Activated naive CD4-positive, alpha-beta T cell treated with anti-CD3 and anti-CD28 coated beads, Interleukin-2, amount 10 ng/mL, durations not matched to agents 7 days and 5 days (primary cell): Measurements from ENCODE around the gene ENTREP1.
"Not testable (repeated sequence)": the region's sequence is repeated elsewhere in the genome, so short reads cannot be mapped to it uniquely, and the experiment has no call there.

ENCODE experiments used
- CTCF ChIA-PET: fragments of 350-600 bp; sonication (Branson Sonifier 250); formaldehyde crosslinking; loops from one replicate; lab custom pipeline; 2021; ENCODE audit warnings: antibody characterized with exemption; lab: Charles Lee
- DNase-seq: peaks from one replicate; pipeline ENCODE4 v3.0.0-alpha.2; 2020
- H3K27ac Mint-ChIP-seq: one replicate; pipeline ENCODE4 v1.8.0; 2021; ENCODE audit warnings: mild to moderate bottlenecking, moderate library complexity, mixed read lengths
- H3K27me3 Mint-ChIP-seq: one replicate; pipeline ENCODE4 v1.8.0; 2021; ENCODE audit warnings: mild to moderate bottlenecking, mixed read lengths
- H3K36me3 Mint-ChIP-seq: one replicate; pipeline ENCODE4 v1.8.0; 2021; ENCODE audit warnings: mixed read lengths
- H3K4me1 Mint-ChIP-seq: one replicate; pipeline ENCODE4 v1.8.0; 2021; ENCODE audit warnings: mixed read lengths
- H3K4me3 Mint-ChIP-seq: one replicate; pipeline ENCODE4 v1.8.0; 2021; ENCODE audit warnings: mild to moderate bottlenecking, moderate library complexity, mixed read lengths
- H3K9me3 Mint-ChIP-seq: one replicate; pipeline ENCODE4 v1.8.0; 2021; ENCODE audit warnings: mixed read lengths

ENTREP1 gene

DNA sequence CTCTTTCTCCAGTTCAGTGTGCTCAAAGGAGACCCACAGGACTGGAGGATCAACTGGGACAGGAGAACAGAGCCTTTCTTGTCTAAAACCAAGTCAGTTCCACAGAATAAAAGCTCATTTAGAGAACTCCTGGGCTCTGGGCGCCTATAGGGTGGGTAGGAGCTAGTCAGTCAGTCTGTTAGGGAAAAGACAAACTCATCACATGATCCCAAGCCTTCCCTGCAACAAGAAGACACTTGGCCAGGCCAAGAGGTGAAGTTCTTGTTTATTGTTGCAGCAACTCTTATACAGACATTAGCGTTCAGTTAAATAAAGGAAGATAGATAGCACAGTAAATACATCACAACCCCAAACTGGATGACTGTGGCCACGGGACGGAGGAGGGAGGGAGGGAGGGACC lies 102.3 kb downstream of the ENTREP1 start:
- Mint-ChIP-seq H3K27me3 (peaks cover 4% of the 10 kb centered on the region), H3K36me3 (no peaks in the 10 kb centered on the region), H3K27ac (no peak overlapping the region), H3K4me1 (no peaks in the 10 kb centered on the region), H3K9me3 (no peaks in the 10 kb centered on the region), H3K4me3 (no peak overlapping the region)
- CTCF ChIA-PET = no interaction called here
- DNase-seq = no peak

DNA sequence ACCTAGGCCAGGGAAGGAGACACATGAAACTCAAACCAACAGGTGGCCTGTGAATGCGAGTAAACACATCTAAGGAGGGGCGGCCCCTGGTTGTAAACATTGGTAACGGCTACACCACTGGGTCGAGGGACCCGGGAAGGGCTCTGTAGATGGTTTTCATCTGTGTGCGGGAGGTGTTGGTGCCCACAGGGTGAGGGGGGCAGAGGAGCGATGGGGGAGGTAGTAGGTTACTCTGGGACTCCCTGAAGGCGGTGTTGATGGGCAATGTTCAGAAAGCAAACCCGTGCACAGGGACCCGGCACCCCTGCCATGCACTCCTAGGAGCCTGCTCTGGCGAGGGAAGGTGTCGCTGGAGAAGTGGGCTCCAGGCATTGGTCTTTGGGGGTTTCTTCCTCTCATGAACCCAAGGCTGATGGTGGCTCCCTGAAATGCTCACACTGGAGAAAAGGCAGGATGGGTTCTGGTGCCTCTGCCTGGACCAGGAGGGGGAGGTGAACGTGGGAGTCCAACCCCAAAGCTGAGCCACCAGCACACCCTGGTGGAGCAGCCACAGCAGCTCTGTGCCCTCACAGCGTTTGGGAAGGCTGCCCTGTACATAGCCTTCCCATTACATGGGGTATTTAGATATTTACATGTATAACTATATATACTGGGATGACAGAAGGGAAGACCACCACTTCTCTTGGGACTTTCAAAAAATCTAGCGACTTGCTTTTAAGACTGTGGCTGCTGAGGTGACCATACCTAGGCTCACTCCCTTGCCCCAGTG lies 103.2 kb downstream of the ENTREP1 start:
- no peaks in the 10 kb centered on the region for H3K27me3 Mint-ChIP-seq
- H3K4me3 Mint-ChIP-seq = no peak overlapping the region
- H3K9me3 Mint-ChIP-seq = no peaks in the 10 kb centered on the region
- CTCF ChIA-PET = no interaction called here
- H3K36me3 Mint-ChIP-seq = no peaks in the 10 kb centered on the region
- H3K4me1 Mint-ChIP-seq = no peaks in the 10 kb centered on the region
- no peak for DNase-seq
- H3K27ac Mint-ChIP-seq = no peak overlapping the region

DNA sequence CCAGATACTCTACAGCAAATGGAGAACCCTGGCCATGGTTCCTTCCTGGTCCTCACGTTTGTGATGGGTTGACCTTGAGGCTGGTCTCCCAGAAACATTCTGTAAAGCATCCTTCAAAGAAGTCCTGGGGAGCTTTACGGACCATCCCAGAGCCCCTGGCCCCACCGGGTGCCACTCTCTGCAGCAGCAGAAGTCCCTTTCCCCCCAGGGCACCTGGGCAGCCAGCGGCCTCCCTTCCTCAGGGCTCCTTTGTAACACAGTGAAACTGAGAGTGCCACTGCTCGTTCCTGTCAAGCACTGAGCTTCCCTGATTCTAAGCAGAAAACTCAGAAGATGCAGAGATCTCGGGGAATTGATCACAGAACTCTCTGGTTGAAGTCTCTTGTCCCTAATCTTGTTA lies 104.3 kb downstream of the ENTREP1 start:
- no peaks in the 10 kb centered on the region for H3K36me3 Mint-ChIP-seq
- no peak overlapping the region for H3K4me3 Mint-ChIP-seq
- H3K4me1 Mint-ChIP-seq = no peaks in the 10 kb centered on the region
- DNase-seq = no peak
- no peak overlapping the region for H3K27ac Mint-ChIP-seq
- H3K27me3 Mint-ChIP-seq = no peaks in the 10 kb centered on the region
- CTCF ChIA-PET = no interaction called here
- no peaks in the 10 kb centered on the region for H3K9me3 Mint-ChIP-seq

DNA sequence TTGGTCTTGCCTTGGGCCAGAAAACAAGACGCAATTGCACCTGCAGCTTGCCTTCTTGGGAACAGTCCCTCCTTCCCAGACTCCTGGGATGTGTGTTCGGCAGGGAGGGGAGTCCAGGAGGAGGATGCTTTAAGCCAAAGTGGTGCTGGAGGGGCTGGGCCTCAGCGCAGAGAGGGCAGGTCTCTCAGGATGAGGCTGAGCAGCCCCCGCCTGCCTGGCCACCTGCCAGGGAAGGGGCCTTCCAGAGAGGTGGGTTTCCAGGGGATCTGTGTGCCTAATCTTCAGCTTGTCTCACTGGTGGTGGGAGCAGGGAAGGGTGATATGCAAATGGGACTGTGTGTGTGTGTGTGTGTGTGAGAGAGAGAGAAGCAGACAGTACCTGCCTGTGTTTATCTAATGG lies 105.2 kb downstream of the ENTREP1 start:
- Mint-ChIP-seq H3K4me1 (no peaks in the 10 kb centered on the region), H3K27ac (no peak overlapping the region), H3K36me3 (no peaks in the 10 kb centered on the region), H3K4me3 (no peak overlapping the region), H3K9me3 (no peaks in the 10 kb centered on the region), H3K27me3 (no peaks in the 10 kb centered on the region)
- CTCF ChIA-PET = interaction anchor here (1.3 kb wide), 1 partner anchor 681 kb away, joined by 3 read pairs; no protein-coding TSS in a partner anchor
- no peak for DNase-seq

DNA sequence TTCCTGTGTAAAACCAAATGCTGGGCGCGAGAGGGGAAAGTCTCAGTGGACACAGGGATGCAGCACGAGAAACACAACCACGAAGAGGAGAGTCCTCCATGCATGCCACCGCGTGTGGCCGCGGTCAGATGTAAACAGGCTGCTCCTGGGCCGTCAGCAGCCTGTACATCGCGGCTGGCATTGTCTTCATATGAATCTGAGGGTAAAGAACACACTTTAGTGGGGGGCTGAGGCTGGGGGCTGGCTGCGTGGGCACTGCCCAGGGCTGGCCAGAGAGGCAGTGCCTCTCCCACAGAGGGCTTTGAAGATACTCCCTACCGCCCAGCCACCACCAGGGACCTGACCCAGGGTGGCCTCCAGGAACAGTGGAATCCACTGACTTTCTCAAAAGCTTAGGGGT lies 106.2 kb downstream of the ENTREP1 start:
- Mint-ChIP-seq H3K4me1 (no peaks in the 10 kb centered on the region), H3K4me3 (no peak overlapping the region), H3K9me3 (no peaks in the 10 kb centered on the region), H3K27ac (no peak overlapping the region), H3K36me3 (no peaks in the 10 kb centered on the region), H3K27me3 (no peaks in the 10 kb centered on the region)
- no peak for DNase-seq
- CTCF ChIA-PET = interaction anchor here (1.3 kb wide), 1 partner anchor 680 kb away, joined by 3 read pairs; no protein-coding TSS in a partner anchor

DNA sequence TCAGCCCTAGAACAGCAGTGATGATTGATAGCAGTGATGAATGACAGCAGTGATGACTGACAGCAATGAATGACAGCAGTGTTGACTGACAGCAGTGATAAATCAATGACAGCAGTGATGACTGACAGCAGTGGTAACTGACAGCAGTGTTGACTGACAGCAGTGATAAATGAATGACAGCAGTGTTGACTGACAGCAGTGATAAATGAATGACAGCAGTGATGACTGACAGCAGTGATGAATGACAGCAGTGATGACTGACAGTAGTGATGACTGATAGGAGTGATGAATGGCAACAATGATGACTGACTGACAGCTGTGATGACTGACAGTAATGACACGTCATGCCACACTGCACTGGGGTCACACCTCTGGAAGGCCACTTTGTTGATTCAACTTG lies 106.8 kb downstream of the ENTREP1 start:
- no peaks in the 10 kb centered on the region for H3K27me3 Mint-ChIP-seq
- CTCF ChIA-PET = no interaction called here
- no peak overlapping the region for H3K4me3 Mint-ChIP-seq
- H3K4me1 Mint-ChIP-seq = no peaks in the 10 kb centered on the region
- H3K9me3 Mint-ChIP-seq = no peaks in the 10 kb centered on the region
- no peak for DNase-seq
- no peaks in the 10 kb centered on the region for H3K36me3 Mint-ChIP-seq
- no peak overlapping the region for H3K27ac Mint-ChIP-seq

DNA sequence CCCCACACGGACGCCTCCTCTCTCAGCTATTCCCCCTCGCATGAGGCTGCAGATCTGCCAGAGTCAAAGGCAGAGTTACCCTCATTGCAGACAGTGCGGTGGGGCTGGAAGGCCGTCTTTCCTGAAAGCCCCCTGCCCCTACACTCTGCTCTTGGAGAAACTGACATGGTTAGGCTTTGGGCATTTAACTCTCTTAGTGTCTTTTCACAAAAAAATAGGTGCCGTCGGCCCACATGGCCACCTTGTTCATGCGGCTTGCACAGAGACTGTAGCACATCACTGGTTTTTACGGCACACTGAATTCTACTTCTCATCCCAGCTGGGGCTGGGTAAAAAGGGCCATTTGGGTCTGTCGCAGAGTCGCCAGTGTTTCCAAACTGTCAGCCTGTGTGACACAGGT lies 107.6 kb downstream of the ENTREP1 start:
- CTCF ChIA-PET = no interaction called here
- H3K36me3 Mint-ChIP-seq = no peaks in the 10 kb centered on the region
- no peaks in the 10 kb centered on the region for H3K9me3 Mint-ChIP-seq
- no peaks in the 10 kb centered on the region for H3K27me3 Mint-ChIP-seq
- no peaks in the 10 kb centered on the region for H3K4me1 Mint-ChIP-seq
- DNase-seq = no peak
- no peak overlapping the region for H3K27ac Mint-ChIP-seq
- no peak overlapping the region for H3K4me3 Mint-ChIP-seq

DNA sequence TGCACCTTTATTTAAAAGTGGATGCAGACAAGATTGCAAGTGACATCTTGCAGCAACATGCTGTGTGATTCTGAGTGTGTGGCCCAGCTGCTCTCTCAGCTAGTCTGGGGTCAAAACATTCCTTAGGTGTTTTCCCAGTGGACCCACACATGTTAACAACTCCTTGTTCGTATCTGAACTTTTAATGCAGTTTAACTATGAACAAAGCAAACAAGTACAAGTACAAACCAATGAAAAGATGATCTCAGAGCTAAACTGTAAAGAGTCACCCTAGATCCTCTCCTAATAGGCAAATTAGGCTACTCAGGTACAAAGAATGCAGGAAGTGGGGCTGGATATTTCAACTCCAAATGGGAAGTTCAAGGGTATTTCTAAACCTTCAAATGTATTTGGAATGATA lies 108.4 kb downstream of the ENTREP1 start:
- Mint-ChIP-seq H3K36me3 (no peaks in the 10 kb centered on the region), H3K27me3 (no peaks in the 10 kb centered on the region), H3K4me1 (no peaks in the 10 kb centered on the region), H3K4me3 (no peak overlapping the region), H3K9me3 (no peaks in the 10 kb centered on the region), H3K27ac (no peak overlapping the region)
- DNase-seq = no peak
- CTCF ChIA-PET = interaction anchor here (0.8 kb wide), 1 partner anchor 12 kb away, joined by 5 read pairs; no protein-coding TSS in a partner anchor

DNA sequence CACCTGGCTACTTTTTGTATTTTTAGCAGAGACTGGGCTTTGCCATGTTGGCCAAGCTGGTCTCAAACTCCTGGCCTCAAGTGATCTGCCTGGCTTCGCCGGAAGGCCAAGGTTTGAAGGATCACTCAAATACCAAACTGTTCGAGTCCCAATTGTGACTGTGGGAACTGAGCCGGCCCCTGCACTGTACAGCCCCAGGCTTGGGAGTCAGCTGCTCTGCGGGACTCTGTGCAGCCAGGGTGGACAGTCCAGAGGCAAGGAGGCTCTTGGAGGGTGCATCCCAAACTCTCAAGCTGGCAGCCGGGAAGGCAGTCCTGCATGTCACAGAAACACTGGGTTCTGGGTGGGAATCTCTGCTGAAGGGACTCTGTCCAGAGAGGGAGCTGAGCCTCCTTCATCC lies 109.0 kb downstream of the ENTREP1 start:
- no peaks in the 10 kb centered on the region for H3K4me1 Mint-ChIP-seq
- CTCF ChIA-PET = interaction anchor here (0.8 kb wide), 1 partner anchor 12 kb away, joined by 5 read pairs; no protein-coding TSS in a partner anchor
- no peaks in the 10 kb centered on the region for H3K27me3 Mint-ChIP-seq
- H3K36me3 Mint-ChIP-seq = no peaks in the 10 kb centered on the region
- H3K9me3 Mint-ChIP-seq = no peaks in the 10 kb centered on the region
- no peak overlapping the region for H3K27ac Mint-ChIP-seq
- DNase-seq = no peak
- H3K4me3 Mint-ChIP-seq = no peak overlapping the region

DNA sequence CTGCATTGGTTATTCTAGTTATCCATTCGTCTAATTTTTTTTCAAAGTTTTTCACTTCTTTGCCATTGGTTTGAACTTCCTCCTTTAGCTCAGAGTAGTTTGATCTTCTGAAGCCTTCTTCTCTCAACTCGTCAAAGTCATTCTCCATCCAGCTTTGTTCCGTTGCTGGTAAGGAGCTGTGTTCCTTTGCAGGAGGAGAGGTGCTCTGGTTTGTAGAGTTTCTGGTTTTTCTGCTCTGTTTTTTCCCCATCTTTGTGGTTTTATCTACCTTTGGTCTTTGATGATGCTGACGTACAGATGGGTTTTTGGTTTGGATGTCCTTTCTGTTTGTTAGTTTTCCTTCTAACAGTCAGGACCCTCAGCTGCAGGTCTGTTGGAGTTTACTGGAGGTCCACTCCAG lies 114.6 kb downstream of the ENTREP1 start:
- DNase-seq, H3K27ac Mint-ChIP-seq, H3K36me3 Mint-ChIP-seq, CTCF ChIA-PET, H3K4me1 Mint-ChIP-seq, H3K27me3 Mint-ChIP-seq, H3K4me3 Mint-ChIP-seq, H3K9me3 Mint-ChIP-seq: not testable (repeated sequence)

DNA sequence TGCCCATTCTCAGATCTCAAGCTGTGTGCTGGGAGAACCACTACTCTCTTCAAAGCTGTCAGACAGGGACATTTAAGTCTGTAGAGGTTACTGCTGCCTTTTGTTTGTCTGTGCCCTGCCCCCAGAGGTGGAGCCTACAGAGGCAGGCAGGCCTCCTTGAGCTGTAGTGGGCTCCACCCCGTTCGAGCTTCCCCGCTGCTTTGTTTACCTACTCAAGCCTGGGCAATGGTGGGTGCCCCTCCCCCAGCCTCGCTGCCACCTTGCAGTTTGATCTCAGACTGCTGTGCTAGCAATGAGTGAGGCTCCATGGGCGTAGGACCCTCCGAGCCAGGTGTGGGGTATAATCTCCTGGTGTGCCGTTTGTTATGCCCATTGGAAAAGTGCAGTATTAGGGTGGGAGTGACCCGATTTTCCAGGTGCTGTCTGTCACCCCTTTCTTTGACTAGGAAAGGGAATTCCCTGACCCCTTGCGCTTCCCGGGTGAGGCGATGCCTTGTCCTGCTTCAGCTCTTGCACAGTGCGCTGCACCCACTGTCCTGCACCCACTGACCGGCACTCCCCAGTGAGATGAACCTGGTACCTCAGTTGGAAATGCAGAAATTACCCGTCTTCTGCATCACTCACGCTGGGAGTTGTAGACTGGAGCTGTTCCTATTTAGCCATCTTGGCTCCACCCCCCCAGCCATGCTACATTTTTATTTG lies 115.4 kb downstream of the ENTREP1 start:
- H3K27ac Mint-ChIP-seq, H3K4me1 Mint-ChIP-seq, H3K9me3 Mint-ChIP-seq, DNase-seq, H3K4me3 Mint-ChIP-seq, H3K27me3 Mint-ChIP-seq, H3K36me3 Mint-ChIP-seq, CTCF ChIA-PET: not testable (repeated sequence)
